RPMI8226 (cell line): Measurements from ENCODE around the gene KIF19.
"Not testable (repeated sequence)": the region's sequence is repeated elsewhere in the genome, so short reads cannot be mapped to it uniquely, and the experiment has no call there.

ENCODE experiments used
- DNase-seq: peaks from one replicate; pipeline ENCODE4 v3.0.0-alpha.2; 2015

Gene KIF19, protein sequence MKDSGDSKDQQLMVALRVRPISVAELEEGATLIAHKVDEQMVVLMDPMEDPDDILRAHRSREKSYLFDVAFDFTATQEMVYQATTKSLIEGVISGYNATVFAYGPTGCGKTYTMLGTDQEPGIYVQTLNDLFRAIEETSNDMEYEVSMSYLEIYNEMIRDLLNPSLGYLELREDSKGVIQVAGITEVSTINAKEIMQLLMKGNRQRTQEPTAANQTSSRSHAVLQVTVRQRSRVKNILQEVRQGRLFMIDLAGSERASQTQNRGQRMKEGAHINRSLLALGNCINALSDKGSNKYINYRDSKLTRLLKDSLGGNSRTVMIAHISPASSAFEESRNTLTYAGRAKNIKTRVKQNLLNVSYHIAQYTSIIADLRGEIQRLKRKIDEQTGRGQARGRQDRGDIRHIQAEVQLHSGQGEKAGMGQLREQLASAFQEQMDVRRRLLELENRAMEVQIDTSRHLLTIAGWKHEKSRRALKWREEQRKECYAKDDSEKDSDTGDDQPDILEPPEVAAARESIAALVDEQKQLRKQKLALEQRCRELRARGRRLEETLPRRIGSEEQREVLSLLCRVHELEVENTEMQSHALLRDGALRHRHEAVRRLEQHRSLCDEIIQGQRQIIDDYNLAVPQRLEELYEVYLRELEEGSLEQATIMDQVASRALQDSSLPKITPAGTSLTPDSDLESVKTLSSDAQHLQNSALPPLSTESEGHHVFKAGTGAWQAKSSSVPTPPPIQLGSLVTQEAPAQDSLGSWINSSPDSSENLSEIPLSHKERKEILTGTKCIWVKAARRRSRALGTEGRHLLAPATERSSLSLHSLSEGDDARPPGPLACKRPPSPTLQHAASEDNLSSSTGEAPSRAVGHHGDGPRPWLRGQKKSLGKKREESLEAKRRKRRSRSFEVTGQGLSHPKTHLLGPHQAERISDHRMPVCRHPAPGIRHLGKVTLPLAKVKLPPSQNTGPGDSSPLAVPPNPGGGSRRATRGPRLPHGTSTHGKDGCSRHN

DNA sequence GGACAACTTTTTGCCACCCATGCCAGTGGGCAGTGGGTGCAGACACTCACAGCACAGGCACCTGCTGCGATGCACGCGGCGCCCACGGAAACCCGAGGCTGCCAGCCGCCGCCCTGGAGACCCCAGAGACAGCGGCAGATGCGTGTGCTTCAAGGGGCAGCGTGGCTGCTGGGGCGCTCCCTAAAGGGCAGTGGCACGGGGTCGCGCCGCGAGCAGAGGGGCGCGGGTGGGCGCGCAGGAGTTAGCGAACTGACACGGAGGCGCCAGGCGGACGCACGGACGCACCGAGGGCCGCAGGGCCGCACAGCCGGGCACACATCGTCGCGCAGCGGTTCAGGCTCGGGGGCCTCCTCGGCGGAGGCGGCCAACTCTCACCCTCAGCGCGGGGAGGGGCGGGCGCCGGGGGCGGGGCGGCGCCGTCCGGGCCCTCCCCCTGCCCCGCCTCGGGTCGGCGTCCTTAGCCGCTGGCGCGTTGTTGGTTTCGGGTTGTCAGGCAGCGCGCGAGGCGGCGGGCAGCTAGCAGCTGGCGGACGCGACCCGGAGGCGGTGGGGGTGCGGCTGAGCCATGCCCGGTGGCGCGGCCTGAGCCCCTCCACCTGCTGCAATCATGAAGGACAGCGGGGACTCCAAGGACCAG is at the start of gene KIF19:
TSS of gene KIF19 (plus strand) at position 484 of the 637 bp plus-strand sequence. CDS start at position 608, 124 bp downstream.
- peak; percentile 50 for DNase-seq

DNA sequence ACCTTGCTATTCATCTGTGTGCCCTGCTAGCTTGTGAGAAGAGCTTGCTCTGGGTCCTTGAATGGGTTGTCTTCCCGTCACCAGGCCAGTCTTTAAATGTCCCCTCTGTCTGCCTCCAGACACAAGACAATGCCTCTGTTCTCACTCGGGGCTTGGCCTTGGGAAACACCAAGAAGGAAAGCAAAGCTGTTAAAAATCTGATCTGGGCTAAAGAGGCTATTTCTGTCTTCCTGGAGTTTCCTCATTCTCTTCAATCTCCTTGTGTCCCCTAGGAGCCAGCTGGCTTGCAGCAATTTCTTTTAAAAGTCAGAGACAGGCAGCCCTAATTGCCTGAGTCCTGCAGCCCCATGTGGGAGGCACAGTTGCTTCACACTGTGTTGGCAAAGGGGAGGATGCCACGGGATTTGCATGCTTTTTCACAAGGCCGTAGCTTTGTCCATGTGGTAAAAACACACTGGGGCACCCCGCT is 49.5 kb upstream of the KIF19 start:
- DNase-seq = no peak

DNA sequence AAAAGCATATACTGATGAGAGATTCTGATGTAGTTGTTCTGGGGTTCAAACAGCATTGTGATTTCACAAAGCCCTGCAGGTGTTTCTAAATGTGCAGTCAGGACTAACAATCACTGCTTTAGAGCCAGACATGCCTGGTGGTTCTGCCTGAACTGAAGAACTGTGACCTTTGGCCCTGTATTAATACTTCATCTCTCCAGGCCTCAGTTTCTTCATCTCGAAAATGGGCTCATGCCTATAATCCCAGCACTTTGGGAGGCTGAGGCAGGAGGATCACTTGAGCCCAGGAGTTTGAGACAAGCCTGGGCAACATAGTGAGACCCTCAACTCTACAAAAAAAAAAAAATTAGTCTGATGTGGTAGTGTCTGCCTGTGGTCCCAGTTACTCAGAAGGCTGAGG is 48.1 kb upstream of the KIF19 start:
- no peak for DNase-seq

DNA sequence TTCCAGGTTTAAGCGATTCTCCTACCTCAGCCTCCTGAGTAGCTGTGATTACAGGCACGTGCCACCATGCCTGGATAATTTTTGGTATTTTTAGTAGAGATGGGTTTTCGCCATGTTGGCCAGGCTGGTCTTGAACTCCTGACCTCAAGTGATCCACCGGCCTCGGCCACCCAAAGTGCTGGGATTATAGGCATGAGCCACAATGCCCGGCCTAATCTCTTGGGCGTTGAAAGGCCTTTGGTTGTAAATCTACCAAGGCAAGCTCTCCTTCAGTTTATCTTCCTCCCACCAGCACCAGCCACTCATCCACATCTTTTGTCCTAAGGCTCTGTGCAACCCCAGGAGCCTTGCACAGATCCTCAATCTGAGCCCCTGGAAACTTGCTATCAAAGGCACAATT is 46.4 kb upstream of the KIF19 start:
- DNase-seq = not testable (repeated sequence)

DNA sequence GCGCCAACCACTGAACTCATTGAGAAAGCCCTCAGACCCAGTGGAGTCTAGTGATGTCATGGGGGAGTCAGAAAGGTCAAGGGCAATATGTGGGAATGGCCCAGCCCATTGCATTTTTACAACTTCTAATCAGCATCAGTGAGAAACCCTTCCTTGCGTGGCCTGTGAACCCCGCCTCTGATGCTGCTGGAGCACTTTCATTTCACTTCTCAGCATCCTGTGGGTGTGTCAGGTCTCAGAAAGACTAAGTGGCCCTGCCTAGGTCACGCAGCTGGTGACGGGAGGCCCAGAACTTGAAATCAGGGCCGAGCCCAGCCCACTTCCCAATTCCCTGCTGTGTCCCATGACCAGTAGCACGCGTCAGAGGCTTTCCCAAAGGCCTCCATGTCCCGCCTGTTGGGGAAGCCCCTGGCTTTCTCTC is 45.9 kb upstream of the KIF19 start:
- peak; percentile 47 for DNase-seq

DNA sequence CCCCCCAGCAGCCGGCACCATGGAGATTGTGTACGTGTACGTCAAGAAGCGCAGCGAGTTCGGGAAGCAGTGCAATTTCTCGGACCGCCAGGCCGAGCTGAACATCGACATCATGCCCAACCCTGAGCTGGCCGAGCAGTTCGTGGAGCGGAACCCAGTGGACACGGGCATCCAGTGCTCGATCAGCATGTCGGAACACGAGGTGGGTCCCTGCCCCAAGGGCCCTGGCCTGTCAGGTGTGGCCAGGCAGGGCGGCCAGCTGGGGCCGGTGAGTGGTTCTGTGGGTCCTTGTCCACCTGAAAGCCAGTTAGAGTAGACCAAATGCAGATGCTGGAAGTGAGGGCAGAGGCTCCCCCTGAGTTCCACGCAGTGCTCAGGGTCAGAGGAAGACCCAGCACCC is 44.2 kb upstream of the KIF19 start:
- DNase-seq = no peak

DNA sequence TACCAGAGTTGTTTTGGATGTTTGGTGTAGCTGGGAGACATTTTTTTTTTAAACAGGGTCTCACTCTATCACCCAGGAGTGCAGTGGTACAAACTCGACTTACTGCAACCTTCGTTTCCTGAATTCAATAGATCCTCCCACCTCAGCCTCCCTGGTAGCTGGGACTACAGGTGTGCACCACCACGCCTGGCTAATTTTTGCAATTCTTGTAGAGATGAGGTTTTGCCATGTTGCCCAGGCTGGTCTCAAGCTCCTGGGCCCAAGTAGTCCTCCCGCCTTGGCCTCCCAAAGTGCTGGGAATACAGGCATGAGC is 43.8 kb upstream of the KIF19 start:
- DNase-seq = not testable (repeated sequence)

DNA sequence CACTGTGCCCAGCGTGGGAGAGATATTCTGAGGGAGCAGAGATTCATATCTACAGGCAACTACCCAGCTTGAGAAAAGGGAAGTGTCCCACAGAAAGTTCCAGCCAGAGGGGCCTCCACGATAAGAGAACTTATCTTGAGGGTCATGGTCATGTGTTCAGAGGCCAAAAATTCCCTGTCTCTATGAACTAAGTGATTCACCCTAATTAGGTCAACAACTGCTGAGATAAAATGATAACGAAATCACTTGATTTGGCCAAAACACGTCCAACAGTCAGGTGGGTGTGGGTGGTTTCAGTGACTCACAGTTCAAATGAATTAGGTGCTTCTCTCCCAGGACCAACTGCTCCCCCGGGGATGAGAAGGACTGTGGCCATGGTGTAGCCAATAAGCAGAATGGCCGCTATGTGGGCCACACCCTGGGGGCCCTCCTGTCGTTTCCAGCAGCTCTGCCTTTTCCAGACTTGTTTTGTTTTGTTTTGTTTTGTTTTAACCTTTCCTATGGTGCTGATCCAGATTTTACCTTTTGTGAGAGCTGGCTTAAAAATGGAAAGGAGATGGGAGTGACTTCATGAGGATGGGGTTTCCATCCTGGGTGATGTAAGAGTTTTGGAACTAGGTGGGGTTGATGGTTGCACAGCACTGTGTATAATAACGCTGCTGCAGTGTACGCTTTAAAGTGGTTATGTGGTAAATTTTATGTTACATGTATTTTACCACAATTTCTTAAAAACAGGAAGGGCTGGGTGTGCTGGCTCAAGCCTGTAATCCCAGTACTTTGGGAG is 43.2 kb upstream of the KIF19 start:
- DNase-seq = no peak

DNA sequence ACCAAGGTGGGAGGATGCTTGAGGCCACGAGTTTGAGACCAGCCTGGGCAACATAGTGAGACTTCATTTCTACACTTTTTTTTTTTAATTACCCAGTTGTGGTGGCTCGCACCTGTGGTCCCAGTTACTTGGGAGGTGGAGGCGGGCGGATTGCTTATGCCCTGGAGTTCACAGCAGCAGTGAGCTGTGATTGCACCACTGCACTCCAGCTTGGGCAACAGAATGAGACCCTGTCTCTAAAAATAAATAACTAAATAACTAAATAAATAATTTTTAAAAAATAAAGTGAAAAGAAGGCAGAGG is 42.7 kb upstream of the KIF19 start:
- no peak for DNase-seq

DNA sequence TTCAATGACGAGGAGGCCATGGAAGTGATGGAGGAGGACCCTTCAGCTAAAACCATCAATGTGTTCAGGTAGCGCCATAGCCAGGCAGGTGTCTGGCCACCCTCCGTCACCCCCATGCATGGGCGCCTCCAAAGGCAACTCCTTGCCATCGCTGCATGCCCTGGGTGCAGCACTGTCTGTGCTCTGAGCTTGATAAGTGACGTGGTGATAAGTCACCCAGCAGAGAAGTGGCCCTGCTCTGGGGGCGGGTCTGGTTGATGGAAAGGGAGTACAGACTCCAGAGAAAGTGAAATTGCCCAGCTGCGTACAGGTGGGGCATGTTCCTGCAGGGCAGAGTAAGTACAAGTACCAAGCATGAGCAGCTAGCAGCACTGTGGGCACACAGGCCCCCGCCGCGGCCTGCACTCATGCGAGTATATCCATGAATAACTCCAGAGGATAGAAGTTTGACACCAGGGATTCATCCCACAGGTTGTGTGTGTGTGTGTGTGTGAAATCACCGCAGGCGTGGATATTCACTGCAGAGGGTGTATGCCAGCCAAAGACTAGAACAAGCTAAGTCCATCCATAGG is 38.9 kb upstream of the KIF19 start:
- DNase-seq = no peak

DNA sequence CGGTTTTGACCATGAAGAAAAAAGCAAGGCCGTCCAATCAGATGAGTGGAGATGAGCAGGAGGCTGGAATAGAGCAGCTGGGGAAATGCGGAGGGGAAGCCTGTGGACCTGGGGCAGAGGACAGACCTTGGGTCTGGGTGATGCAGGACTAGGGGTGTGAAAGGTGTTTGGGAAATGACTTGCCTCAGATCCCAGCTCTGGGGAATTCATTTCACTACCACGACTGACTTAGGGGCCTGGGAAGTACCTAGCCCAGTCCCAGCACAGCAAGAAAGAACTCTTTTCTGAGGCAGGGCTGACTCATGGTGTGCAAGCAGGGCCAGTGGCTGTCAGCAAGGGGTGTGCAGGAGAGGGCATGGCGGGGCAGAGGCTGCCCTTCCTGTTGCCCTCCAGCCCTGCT is 37.2 kb upstream of the KIF19 start:
- DNase-seq = no peak

DNA sequence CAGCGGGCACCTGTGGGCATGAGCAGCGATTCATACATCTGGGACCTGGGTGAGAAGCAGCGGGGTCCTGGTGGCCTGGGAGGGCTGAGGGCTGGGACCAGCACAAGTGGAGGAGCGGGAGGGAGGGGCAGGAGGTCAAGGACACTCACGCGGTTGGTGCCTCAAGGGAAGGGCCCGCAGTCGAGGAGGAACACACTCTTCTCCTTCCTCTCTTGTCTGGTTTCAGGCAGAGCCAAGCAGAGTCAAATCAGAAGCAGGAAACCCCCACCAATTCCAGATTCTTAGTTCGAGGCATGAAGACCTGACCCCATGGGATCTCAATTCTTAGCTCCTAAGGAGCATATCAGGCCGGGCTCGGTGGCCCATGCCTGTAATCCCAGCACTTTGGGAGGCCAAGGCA is 36.3 kb upstream of the KIF19 start:
- no peak for DNase-seq

DNA sequence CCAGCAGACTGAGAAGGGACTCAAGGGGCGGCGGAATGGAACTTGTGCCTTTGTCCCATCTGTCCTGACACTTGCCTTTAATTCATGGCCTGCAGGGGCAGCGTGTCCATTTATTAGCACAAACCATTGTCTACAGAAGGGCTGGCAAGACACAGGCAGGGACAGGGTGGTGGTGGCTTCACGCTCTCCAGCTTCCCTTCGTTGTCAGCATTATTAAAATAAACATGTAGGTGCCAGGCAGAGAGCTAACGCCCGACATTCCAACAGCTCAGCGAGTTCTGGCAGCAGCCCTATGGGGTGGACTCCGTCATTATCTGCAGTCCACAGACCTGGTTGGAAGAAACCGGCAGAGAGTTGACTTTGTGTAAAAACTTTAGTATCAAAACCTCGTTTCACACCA is 35.7 kb upstream of the KIF19 start:
- no peak for DNase-seq

DNA sequence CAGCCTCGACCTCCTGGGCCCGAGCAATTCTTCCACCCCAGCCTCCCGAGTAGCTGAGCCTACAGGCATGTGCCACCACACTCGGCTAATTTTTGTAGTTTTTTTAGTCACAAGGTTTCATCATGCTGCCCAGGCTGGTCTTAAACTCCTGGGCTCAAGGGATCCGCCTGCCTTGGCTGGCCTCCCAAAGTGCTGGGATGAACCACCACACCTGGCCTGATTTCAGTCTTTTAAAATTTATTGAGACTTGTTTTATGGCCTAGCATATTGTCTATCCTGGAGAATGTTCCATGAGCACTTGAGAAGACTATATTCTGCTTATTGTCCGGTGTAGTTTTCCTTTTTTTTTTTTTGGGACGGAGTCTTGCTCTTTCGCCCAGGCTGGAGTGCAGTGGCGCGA is 33.5 kb upstream of the KIF19 start:
- no peak for DNase-seq

DNA sequence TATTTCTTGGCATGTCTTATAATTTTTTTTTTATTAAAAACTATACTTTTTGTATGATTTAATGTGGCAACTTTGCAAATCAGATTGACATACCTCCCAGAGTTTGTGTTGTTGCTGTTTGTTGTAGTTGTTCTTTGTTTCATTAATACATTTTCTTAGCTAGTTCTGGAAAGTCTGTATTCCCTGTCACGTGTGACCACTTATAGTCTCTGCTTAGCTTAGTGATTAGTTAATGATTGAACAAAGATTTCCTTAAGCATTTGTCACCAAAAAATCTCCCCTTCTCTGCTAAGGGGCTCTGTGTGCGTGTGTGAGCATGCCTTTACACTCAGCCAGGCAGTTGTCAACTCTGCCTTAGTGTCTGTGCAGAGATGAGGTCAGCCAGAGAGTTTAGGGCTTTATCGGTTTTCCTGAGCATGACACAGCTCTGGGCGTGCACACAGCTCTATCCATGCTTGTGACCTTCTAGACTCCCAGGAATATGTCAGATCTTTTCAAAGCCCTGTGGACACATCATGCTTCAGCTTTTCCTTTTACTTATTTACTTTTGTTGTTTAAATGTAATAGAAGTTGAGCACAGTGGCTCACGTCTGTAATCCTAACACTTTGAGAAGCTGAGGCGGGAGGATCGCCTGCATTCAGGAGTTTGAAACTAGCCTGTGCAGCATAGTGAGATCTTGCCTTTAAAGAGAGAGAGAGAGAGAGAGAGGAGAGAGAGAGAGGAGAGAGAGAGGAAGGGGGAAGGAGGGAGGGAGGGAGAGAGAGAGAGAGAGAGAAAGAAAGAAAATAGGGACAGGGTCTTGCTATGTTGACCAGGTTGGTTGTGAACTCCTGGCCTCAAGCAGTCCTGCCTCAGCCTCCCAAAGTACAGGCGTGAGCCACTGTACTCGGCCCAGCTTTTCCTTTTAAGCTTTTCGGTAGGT is 30.1 kb upstream of the KIF19 start:
- DNase-seq = no peak

DNA sequence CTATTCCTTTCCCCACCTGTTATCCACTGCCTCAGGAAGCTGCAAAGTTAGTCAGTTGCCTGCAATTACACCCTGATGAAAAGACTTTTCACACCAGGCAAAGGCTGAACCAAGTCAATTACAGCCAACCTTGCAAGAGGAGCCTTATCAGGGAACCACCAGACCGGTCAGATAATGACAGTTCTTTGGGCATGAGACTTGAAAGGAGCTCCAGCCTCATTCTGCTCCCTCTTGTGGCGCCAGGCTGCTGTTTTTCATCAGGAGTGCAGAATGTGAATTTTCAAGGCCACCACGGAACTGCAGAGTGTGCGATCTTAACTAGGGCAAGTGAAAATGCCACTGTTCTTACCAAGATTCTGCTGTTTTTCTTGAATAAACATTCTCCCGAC is 29.5 kb upstream of the KIF19 start:
- DNase-seq = peak; percentile 84

DNA sequence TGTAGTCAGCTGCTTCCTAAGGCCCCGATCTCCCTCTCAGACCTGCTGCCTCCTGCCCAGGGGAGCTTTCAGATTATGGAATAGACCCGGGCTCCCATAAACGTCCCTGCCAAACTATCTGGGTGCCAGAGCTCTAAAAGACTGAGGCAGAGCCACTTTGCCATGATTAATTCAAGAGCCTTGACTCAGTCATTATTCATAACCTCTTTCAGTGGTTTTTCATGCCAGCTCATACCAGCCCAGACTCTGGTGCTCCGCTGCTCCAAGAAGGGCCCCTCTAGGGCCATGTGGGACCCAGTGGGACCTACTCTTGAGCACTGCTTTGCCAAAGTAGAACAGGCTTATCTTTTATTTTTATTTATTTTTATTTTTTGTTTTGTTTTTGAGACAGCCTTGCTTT is 28.1 kb upstream of the KIF19 start:
- no peak for DNase-seq

DNA sequence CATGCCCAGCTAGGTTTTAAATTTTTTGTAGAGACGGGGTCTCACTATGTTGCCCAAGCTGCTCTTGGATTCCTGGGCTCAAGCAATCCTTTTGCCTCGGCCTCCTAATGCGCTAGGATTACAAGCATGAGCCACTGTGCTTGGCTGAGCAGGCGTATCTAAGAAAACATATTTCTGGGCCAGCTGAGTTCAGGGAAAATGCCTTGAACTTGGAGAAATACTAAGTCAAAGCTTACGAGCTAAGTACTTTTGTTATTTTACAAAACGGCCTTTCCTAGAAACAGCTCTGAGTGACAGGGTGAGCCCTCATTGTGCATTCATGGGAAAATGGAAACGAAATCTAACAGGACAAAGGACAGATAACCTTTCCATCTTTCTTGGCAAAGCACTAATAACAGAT is 27.2 kb upstream of the KIF19 start:
- DNase-seq = no peak

DNA sequence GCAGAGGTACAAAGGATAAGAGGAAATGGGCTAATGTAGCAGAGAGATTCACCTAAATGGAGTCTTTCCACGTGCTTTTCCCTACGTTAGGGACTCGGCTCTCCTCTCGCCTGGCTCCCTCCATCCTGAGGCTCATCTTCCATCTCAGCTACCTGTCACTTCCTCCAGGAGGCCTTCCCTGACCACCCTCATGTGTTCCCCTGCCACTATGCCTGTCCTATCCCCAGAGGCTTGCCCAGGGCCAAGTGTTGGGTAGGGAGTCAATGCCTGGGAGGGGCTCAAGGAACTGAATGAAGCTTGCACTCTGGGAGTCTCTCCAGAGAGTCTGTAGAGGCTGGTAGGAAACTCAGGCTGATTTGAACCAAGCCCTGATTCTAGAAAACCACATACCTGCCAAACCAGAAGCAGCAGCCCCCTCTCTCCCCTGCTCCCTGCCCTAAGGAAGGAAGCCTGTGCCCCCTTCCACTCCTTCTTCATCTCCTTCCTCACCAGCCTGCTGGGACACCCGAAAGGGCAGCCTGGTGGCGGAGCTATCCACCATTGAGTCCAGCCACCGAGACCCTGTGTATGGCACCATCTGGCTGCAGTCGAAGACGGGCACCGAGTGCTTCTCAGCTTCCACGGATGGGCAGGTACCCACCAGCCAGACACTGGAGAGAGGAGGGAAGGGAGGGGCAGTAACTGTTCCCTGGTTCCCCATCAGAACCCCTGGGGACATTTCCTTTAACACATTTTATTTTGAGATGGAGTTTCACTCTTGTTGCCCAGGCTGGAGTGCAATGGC is 26.6 kb upstream of the KIF19 start:
- no peak for DNase-seq

DNA sequence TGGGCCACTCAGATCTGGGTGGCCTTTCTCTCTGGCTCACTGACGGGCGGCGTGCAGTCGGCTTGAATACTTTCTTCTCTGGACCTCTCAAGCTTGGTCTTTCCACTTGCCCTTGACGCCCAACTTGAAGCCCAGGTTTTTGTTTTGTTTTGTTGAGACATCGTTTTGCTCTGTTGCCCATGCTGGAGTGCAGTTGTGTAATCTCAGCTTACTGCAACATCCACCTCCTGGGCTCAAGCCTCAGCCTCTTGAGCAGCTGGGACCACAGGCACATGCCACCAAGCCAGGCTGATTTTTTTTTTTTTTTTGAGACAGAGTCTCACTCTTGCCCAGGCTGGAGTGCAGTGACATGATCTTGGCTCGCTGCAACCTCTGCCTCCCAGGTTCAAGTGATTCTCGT is 22.7 kb upstream of the KIF19 start:
- DNase-seq = no peak

DNA sequence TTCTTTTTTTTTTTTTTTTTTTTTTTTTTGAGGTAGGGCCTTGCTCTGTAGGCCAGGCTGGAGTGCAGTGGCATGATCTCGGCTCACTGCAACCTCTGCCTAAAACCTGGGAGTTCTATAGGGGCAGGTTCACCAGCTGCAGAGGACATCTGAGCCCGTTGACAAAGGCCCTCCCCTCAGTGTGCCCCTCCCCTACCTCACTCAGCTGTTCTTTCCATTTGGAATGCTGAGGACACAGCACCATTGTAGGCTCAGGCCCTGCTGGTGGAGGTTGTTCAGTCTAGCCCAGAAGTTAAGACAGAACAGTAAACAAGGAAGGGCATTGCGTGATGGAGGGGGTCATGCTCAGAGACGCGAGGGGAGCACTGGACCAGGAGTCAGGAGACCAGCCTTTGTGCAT is 21.8 kb upstream of the KIF19 start:
- DNase-seq = no peak
